Effector memory CD4-positive, alpha-beta T cell (primary cell): ENCODE data around the gene AOX1.
"Not testable (repeated sequence)": the region's sequence is repeated elsewhere in the genome, so short reads cannot be mapped to it uniquely, and the experiment has no call there.

Experiments used
- DNase-seq, 3 donors: peaks; one replicate each; pipeline ENCODE4 v3.0.0-alpha.2; 2020
- H3K27ac ChIP-seq: 2 replicates; pipeline ENCODE4 v1.7.0; 2013; ENCODE audit warnings: mild to moderate bottlenecking, low read length, moderate library complexity; ENCODE audit not compliant: insufficient read depth, poor library complexity, severe bottlenecking
- H3K27me3 ChIP-seq: replicated peaks from 2 replicates; pipeline ENCODE4 v1.7.0; 2013; ENCODE audit warnings: mild to moderate bottlenecking, low read length; ENCODE audit not compliant: insufficient read depth, control insufficient read depth, poor library complexity, severe bottlenecking
- H3K36me3 ChIP-seq: 2 replicates; pipeline ENCODE4 v1.7.0; 2013; ENCODE audit warnings: mild to moderate bottlenecking, low read length, moderate library complexity; ENCODE audit not compliant: control insufficient read depth, insufficient read depth
- H3K4me1 ChIP-seq: 2 replicates; pipeline ENCODE4 v1.7.0; 2013; ENCODE audit warnings: low read length, mild to moderate bottlenecking; ENCODE audit not compliant: control insufficient read depth, insufficient read depth, poor library complexity, severe bottlenecking
- H3K4me3 ChIP-seq: 2 replicates; pipeline ENCODE4 v1.7.0; 2013; ENCODE audit warnings: low read length, low read depth, mild to moderate bottlenecking; ENCODE audit not compliant: insufficient read depth, poor library complexity, severe bottlenecking
- H3K9me3 ChIP-seq: 2 replicates; pipeline ENCODE4 v1.7.0; 2013; ENCODE audit warnings: mild to moderate bottlenecking, low read length, moderate library complexity; ENCODE audit not compliant: control insufficient read depth
- total RNA-seq, 3 donors: gene quantifications; one replicate each; lab custom pipeline; 2026; lab: John Stamatoyannopoulos, UW

The AOX1 gene
- 0 reads per million in 3 donors for total RNA-seq

DNA sequence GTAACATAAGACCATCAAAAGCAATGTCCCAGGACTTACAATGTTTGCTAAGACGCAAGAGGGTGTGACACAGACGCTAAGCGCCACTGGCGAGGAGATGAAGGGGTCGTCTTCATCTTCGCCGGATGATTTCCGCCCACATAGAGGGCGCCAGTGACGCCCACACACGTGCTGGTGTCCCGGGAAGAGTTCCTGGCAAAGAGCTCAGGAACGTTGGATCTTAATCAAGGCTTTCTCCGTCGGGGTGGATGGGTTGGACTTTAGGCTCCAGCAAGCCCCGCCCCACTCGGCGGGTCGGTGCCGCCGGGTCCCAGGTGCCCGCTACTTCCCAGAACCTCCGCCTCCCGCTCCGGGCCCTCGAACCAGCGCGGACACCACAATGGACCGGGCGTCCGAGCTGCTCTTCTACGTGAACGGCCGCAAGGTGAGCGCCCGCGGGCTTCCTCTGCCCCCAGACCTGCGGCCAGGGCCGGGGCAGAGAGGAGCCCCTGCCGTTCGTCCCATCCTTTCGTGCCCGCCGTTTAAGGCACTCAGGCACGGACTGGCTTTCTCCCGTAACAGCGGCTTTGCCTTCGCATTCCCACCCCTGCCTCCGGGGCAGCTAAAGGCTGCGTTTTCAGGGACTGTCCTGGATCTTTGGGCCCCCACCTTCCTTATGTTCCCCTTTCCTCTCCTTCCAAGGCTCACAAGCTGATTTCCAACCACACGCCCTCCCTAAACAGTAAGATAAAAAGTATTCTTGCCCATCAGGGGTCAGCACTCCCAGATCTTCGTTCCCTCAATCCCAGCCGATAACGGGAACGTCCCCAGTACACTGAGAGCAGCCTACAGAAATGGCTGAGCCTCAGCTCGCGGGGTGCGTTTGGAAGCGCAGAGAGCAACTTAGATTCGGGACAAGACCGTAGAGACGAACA lies at the start of gene AOX1:
Gene AOX1 (plus strand): TSS at position 285 of the 914 bp plus-strand sequence. CDS start 95 bp downstream, at position 380.
- DNase-seq = no peak
- Histone ChIP-seq H3K4me1 (peaks cover 3% of the 10 kb centered on the region), H3K9me3 (no peaks in the 10 kb centered on the region), H3K27me3 (no peaks in the 10 kb centered on the region), H3K27ac (no peak within 1 kb of the TSS), H3K36me3 (no peaks in the 10 kb centered on the region), H3K4me3 (peak within 1 kb of the TSS; percentile 50)

DNA sequence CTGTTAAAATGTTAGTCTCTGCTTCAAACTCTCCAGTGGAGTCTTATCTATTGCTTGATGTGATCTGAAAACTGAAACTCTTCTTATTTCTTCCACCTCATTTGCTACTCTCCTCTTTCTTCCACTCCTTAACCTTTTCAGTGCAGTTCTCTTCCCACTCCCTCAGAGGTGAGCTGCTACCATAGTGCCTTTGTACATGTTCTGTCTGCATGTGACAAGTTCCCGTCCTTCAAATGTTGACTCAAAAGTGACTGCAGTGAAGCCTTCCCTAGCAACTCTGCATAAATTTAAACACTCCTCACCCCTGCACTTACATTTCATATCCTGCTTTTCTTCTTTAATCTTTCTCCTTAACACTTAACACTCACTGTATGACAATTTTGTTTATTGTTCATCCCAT lies 47.7 kb upstream of the AOX1 start:
- no peaks in the 10 kb centered on the region for H3K27me3 ChIP-seq
- DNase-seq = no peak
- no peaks in the 10 kb centered on the region for H3K36me3 ChIP-seq
- no peaks in the 10 kb centered on the region for H3K9me3 ChIP-seq
- no peak overlapping the region for H3K4me3 ChIP-seq
- no peak overlapping the region for H3K27ac ChIP-seq
- H3K4me1 ChIP-seq = no peaks in the 10 kb centered on the region

DNA sequence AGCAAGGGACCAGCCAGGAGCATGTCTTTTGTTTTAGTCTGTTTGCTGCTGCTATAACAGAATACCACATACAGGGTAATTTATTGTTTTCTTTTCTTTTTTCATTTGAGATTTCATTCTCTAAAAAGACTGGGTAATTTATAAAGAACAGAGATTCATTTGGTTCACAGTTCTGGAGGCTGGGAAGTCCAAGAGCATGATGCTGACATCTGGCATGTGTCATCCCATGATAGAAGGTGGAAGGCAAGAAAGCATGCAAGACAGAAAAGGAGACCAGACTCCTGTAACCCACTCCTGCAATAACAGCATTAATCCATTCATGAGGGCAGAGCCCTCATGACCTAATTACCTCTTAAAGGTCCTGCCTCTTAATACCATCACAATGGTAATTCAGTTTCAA lies 45.0 kb upstream of the AOX1 start:
- H3K9me3 ChIP-seq = no peaks in the 10 kb centered on the region
- H3K4me1 ChIP-seq = no peaks in the 10 kb centered on the region
- H3K36me3 ChIP-seq = no peaks in the 10 kb centered on the region
- H3K4me3 ChIP-seq = no peak overlapping the region
- DNase-seq = no peak
- H3K27me3 ChIP-seq = no peaks in the 10 kb centered on the region
- no peak overlapping the region for H3K27ac ChIP-seq

DNA sequence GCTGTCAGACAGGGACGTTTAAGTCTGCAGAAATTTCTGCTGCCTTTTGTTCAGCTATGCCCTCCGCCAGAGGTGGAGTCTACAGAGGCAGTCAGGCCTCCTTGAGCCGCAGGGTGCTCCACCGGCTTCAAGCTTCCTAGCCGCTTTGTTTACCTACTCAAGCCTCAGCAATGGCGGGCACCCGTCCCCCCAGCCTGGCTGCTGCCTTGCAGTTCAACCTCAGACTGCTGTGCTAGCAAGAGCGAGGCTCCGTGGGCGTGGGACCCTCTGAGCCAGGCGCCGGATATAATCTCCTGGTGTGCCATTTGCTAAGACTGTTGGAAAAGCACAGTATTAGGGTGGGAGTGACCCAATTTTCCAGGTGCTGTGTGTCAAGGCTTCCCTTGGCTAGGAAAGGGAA lies 19.2 kb upstream of the AOX1 start:
- not testable (repeated sequence) for H3K4me3 ChIP-seq, H3K27ac ChIP-seq, H3K9me3 ChIP-seq, H3K27me3 ChIP-seq, DNase-seq, H3K36me3 ChIP-seq, H3K4me1 ChIP-seq

DNA sequence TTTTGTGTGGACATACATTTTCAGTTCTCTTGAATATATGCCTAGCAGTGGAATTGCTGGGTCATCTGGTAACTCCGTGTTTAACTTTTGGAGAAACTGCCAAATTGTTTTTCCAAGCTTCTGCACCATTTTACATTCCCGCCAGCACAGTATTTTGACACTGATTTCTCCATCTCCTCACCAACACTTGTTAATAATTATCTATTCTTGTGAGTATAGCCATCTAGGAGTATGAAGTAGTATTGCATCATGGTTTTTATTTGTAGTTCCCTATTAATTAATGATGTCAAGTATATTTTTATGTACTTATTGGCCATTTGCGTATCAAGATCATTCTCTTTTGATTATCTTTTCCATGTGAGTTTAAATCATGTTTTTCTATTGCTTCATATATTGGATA lies 17.9 kb upstream of the AOX1 start:
- H3K4me1 ChIP-seq = no peaks in the 10 kb centered on the region
- H3K27ac ChIP-seq = no peak overlapping the region
- no peak for DNase-seq
- no peaks in the 10 kb centered on the region for H3K36me3 ChIP-seq
- H3K27me3 ChIP-seq = no peaks in the 10 kb centered on the region
- H3K4me3 ChIP-seq = no peak overlapping the region
- H3K9me3 ChIP-seq = no peaks in the 10 kb centered on the region

DNA sequence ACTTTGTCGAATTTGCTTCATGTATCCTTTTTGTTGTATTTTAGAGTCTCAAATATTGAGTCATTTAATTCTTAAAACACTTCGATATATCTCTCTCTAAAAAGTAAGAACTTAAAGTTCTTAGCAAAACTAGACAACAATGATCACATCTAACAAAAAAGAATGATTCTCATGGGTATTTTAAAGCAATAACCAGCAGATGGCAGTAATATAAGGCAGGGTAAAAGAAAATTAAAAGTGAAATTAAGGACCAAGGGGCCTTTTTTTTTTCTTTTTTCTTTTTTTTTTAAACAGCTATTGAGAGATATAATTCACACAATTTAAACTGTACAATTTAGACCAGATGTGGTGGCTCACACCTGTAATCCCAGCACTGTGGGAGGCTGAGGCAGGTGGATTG lies 9.9 kb upstream of the AOX1 start:
- Histone ChIP-seq H3K4me1 (no peaks in the 10 kb centered on the region), H3K27me3 (no peaks in the 10 kb centered on the region), H3K4me3 (no peak overlapping the region), H3K9me3 (no peaks in the 10 kb centered on the region), H3K27ac (no peak overlapping the region), H3K36me3 (no peaks in the 10 kb centered on the region)
- no peak for DNase-seq

DNA sequence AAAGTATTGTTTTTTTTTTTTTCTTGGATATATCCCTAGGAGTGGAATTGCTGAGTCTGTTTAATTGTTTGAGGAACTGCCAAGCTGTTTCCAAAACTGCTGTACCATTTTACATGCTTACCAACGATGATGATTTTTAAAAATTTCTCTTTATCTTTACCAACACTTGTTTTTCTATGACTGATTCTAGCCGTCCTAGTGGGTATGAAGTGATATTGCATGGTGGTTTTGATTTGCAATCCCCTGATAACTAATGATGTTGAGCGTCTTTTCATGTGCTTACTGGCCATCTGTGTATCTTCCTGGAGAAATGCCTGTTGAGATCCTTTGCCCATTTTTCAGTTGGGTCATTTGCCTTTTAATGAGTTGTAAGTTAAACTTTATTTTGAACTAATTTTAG lies 8.8 kb upstream of the AOX1 start:
- no peak for DNase-seq
- Histone ChIP-seq H3K9me3 (no peaks in the 10 kb centered on the region), H3K27me3 (no peaks in the 10 kb centered on the region), H3K4me3 (no peak overlapping the region), H3K4me1 (no peaks in the 10 kb centered on the region), H3K27ac (no peak overlapping the region), H3K36me3 (no peaks in the 10 kb centered on the region)

DNA sequence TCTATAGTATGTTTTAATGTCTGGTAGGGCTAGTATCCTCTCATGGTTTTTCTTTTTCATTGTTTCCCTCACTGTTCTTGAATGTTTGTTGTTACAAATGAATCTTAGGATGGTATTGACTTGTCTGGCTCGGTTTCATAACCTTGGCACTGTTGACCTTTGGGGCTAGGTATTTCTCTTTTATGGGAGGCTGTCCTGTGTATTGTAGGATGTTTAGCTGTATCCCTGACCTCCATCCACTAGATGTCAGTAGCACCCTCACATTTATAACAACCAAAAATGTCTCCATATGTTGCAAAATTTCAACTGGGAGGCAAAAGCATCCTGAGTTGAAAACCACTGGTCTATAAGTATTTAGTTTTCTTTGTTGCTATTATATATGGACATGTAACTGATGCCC lies 7.0 kb upstream of the AOX1 start:
- H3K9me3 ChIP-seq = no peaks in the 10 kb centered on the region
- no peak overlapping the region for H3K27ac ChIP-seq
- DNase-seq = no peak
- H3K4me3 ChIP-seq = no peak overlapping the region
- H3K36me3 ChIP-seq = no peaks in the 10 kb centered on the region
- no peaks in the 10 kb centered on the region for H3K4me1 ChIP-seq
- H3K27me3 ChIP-seq = no peaks in the 10 kb centered on the region

DNA sequence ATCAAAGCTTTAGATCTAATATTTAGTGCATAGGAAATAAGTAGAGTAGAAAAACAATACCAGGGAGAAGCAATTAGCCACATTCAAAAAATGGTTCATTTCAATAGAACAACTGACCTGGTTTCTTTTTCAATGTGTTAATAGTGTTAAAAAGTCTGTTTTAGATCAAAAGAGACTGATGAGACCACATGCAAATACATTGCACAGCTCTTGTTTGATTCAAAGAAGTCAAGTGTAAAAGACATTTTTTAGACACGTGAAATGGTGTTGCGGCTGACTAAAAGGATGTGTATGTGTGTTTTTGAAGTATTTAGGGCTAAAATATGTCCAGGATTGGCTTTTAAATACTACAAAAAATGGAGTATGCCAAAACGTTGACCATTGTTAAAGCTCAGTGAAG lies 1.2 kb upstream of the AOX1 start:
- no peak overlapping the region for H3K27ac ChIP-seq
- no peaks in the 10 kb centered on the region for H3K9me3 ChIP-seq
- H3K27me3 ChIP-seq = no peaks in the 10 kb centered on the region
- peaks cover 3% of the 10 kb centered on the region for H3K4me1 ChIP-seq
- DNase-seq = no peak
- H3K4me3 ChIP-seq = no peak overlapping the region
- no peaks in the 10 kb centered on the region for H3K36me3 ChIP-seq

DNA sequence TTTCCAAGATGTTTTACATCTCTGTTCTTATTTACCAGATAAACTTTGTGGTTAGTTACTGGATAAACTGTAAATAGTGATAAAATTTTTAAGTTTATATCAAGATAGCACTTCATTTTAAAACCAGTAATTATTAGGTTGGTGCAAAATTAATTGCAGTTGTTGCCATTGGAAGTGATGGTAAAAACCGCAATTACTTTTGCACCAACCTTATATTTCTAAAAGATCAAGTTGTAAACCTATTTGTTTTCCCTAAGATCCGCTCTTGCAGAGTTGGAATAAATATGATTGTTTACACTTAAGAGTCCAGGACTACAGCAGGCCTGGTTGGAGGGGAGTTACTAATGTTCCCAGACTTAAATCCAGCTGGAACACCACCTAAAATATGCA lies 479 bp upstream of the AOX1 start:
- H3K36me3 ChIP-seq = no peaks in the 10 kb centered on the region
- H3K4me3 ChIP-seq = peak overlapping the region; percentile 50
- peaks cover 3% of the 10 kb centered on the region for H3K4me1 ChIP-seq
- no peak for DNase-seq
- H3K27ac ChIP-seq = no peak overlapping the region
- H3K27me3 ChIP-seq = no peaks in the 10 kb centered on the region
- no peaks in the 10 kb centered on the region for H3K9me3 ChIP-seq
